Naive thymus-derived CD4-positive, alpha-beta T cell (primary cell): ENCODE measurements around the gene PANX3. TPM values are rescaled to one million over a fixed set of nuclear protein-coding genes. Genes with fewer than 3 reads are reported as not detected.

Experiments
- ATAC-seq: fragments of 150-1000 bp; cut with Tn5 transposase; 2 replicates; pipeline ENCODE4 v1.10.0; 2021; ENCODE audit warnings: mild to moderate bottlenecking, moderate library complexity
- CTCF ChIA-PET: fragments of 350-600 bp; sonication (Branson Sonifier 250); formaldehyde crosslinking; loops from one replicate; lab custom pipeline; 2021; ENCODE audit warnings: antibody characterized with exemption; lab: Charles Lee
- POLR2A ChIA-PET: fragments of 350-600 bp; sonication (Branson Sonifier 250); formaldehyde crosslinking; loops from one replicate; lab custom pipeline; 2021; ENCODE audit warnings: antibody characterized with exemption, inconsistent platforms; lab: Charles Lee
- DNase-seq, 9 donors: peaks; one replicate each; pipeline versions ENCODE4 v3.0.0 to v3.0.0-alpha.2; 2020 to 2022; ENCODE audit warnings: mixed read lengths in 1 of 9
- H3K27ac ChIP-seq: one replicate; pipeline ENCODE4 v1.7.0; 2013; ENCODE audit warnings: mild to moderate bottlenecking, low read depth, low read length, moderate library complexity
- H3K27me3 ChIP-seq, 2 donors: one replicate each; pipeline ENCODE4 v1.7.0; 2013; ENCODE audit warnings: low read length in 2 of 2, mild to moderate bottlenecking in 2 of 2, moderate library complexity in 2 of 2; ENCODE audit not compliant: control insufficient read depth in 2 of 2, insufficient read depth in 2 of 2
- H3K36me3 ChIP-seq, 3 experiments: 1 replicate in 2 of 3; 2 replicates in 1 of 3; pipeline ENCODE4 v1.7.0; 2013; ENCODE audit warnings: low read length in 3 of 3, mild to moderate bottlenecking in 3 of 3, moderate library complexity in 1 of 3; ENCODE audit not compliant: insufficient read depth in 3 of 3, control insufficient read depth in 2 of 3
- H3K4me1 ChIP-seq, 2 donors: one replicate each; pipeline ENCODE4 v1.7.0; 2013; ENCODE audit warnings: low read length in 2 of 2, mild to moderate bottlenecking in 2 of 2, moderate library complexity in 1 of 2; ENCODE audit not compliant: control insufficient read depth in 2 of 2, insufficient read depth in 2 of 2
- H3K4me3 ChIP-seq: 2 replicates; pipeline ENCODE4 v1.7.0; 2013; ENCODE audit warnings: mild to moderate bottlenecking, low read length
- H3K9me3 ChIP-seq, 3 experiments: 1 replicate in 2 of 3; 2 replicates in 1 of 3; pipeline ENCODE4 v1.7.0; 2013; ENCODE audit warnings: low read length in 3 of 3; ENCODE audit not compliant: control insufficient read depth in 2 of 3
- H3K27ac Mint-ChIP-seq, 9 donors: one replicate each; pipeline ENCODE4 v1.8.0; 2020 to 2022; ENCODE audit warnings: mixed read lengths in 9 of 9, mild to moderate bottlenecking in 8 of 9, moderate library complexity in 5 of 9, inconsistent platforms in 2 of 9
- H3K27me3 Mint-ChIP-seq, 5 donors: one replicate each; pipeline ENCODE4 v1.8.0; 2021 to 2022; ENCODE audit warnings: mixed read lengths in 5 of 5, mild to moderate bottlenecking in 1 of 5
- H3K36me3 Mint-ChIP-seq, 5 donors: one replicate each; pipeline ENCODE4 v1.8.0; 2020 to 2022; ENCODE audit warnings: mixed read lengths in 5 of 5, mild to moderate bottlenecking in 3 of 5, inconsistent platforms in 1 of 5
- H3K4me1 Mint-ChIP-seq, 7 donors: one replicate each; pipeline ENCODE4 v1.8.0; 2020 to 2022; ENCODE audit warnings: mixed read lengths in 7 of 7, mild to moderate bottlenecking in 3 of 7, inconsistent platforms in 1 of 7
- H3K4me3 Mint-ChIP-seq, 10 donors: one replicate each; pipeline ENCODE4 v1.8.0; 2020 to 2022; ENCODE audit warnings: mild to moderate bottlenecking in 10 of 10, mixed read lengths in 10 of 10, moderate library complexity in 6 of 10, inconsistent platforms in 2 of 10
- H3K9me3 Mint-ChIP-seq, 11 donors: one replicate each; pipeline ENCODE4 v1.8.0; 2020 to 2022; ENCODE audit warnings: mixed read lengths in 11 of 11, mild to moderate bottlenecking in 4 of 11, inconsistent platforms in 1 of 11, moderate library complexity in 1 of 11
- intact Hi-C, 2 donors: fragments of 100-400 bp; cut with micrococcal nuclease; formaldehyde crosslinking; loops; one replicate each; pipeline ENCODE4 v1.15.1; 2023
- polyA plus RNA-seq, 2 donors: library from polyadenylated mRNA; unstranded; fragments of 300-500 nt; fragmentation: Illumina TruSeq; gene quantifications; one replicate each; pipeline ENCODE4 v1.2.3, GENCODE V29; 2021
- total RNA-seq, 6 experiments: library from RNA in 5 of 6; stranded (reverse) in 5 of 6; gene quantifications; 1 replicate in 5 of 6; 2 replicates in 1 of 6; pipeline ENCODE4 v1.2.3 and lab custom pipeline; 2021 to 2026

Gene PANX3
- total and polyA plus RNA-seq, 7 experiments from 2014 or later, result not detected

DNA sequence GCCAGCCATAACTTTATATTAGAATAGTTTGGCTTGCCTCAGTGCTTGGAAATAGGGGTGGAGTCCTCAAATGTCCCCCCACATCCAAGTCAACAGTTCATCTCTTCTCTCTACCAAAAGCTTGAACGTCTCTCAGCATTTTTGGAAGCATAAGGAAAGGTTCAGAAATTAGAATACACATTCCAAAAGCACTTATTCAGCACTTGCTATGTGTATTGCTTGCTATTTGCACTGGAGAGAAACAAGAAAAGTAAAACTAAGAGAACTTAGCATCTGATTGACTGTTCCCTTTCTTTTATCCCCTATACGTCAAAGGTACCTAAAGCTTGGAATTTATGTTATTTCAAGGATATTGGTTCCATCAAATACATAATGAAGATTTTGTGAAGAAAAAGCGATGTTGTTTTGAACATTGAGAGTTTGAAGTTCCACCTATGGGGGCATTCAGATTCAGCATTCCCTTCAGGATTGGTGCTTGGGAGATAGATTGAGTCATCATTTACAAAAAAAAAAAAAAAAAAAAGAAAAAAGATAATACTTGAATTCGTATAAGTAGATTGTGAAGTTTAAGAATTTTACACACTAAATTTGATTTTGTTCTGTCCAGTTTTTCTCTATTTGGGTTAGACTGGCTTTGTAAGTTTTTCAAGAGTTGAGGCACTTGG is 12.8 kb downstream of the PANX3 start:
- Mint-ChIP-seq H3K27me3 (peaks cover 0 to 19% (median 3%) of the 10 kb centered on the region in 5 donors), H3K27ac (peak overlapping the region; percentile 91 to 100 (median 98)), H3K36me3 (peaks cover 11 to 26% (median 21%) of the 10 kb centered on the region in 5 donors), H3K4me1 (peaks cover 21 to 57% (median 46%) of the 10 kb centered on the region in 7 donors), H3K9me3 (no peaks in the 10 kb centered on the region), H3K4me3 (peak overlapping the region; percentile 89 to 100 (median 98))
- no peaks in the 10 kb centered on the region for H3K27me3 ChIP-seq
- peaks cover 7 to 41% (median 21%) of the 10 kb centered on the region in 3 experiments for H3K36me3 ChIP-seq
- no peak for DNase-seq
- no peak for ATAC-seq
- peak overlapping the region; percentile 91 for H3K27ac ChIP-seq
- peaks cover 7 to 12% of the 10 kb centered on the region in 2 donors for H3K4me1 ChIP-seq
- peak overlapping the region; percentile 75 for H3K4me3 ChIP-seq
- H3K9me3 ChIP-seq, result no peaks in the 10 kb centered on the region
- ChIA-PET CTCF (interaction anchor here (0.9 kb wide), 1 partner anchor 178 kb away, joined by 3 read pairs; no protein-coding TSS in a partner anchor), POLR2A (interaction anchor here (0.9 to 2.6 kb wide), 10 partner anchors 8 to 327 kb away, joined by 3 to 15 read pairs (median 6); partner anchors contain the start of genes MSANTD2, PANX3, SIAE and SPA17)
- intact Hi-C loops, result loop anchor here (2.0 to 10.0 kb wide), 7 partner anchors 123 to 1591 kb away; partner anchors contain the start of genes FAM118B (in 2 of the 2), RPUSD4 (in 2 of the 2), CCDC15 (in 1 of the 2) and CDON (in 1 of the 2)

DNA sequence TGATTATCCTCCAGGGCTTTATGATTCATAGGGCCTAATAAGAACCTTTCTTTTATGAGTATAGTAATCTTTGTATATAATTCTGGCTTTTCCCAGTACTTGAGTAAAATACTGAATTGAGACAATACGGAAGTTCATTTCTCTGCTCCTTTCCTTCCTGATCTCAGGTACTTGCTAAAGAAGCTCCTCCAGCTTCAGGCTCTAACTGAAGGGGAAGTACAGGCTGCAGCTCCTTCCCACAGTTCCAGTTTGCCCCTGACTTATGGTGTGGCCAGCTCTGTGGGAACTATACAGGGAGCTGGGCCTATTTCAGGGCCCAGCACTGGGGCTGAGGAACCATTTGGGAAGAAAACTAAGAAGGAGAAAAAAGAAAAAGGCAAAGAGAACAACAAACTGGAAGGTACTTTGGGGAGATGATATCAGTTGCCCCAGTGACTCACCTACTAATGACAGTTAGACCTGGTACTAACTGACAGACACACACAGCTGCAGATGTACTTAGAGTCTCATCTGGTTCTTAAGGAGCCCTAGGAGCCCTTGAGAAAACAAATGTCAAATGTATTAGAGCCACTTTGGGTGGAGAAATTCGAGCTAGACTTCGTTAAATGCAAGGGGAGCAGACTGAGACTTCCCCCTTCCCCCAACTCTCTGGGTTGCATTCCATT is 14.4 kb downstream of the PANX3 start:
- Mint-ChIP-seq H3K27me3 (peaks cover 0 to 5% (median 0%) of the 10 kb centered on the region in 5 donors), H3K4me3 (peak overlapping the region in 4 of 10 donors; percentile 23 to 100 (median 72)), H3K9me3 (no peaks in the 10 kb centered on the region), H3K27ac (peak overlapping the region in 4 of 9 donors; percentile 36 to 65 (median 43)), H3K36me3 (peaks cover 15 to 33% (median 25%) of the 10 kb centered on the region in 5 donors), H3K4me1 (peaks cover 21 to 57% (median 46%) of the 10 kb centered on the region in 7 donors)
- DNase-seq, result no peak
- Histone ChIP-seq H3K9me3 (no peaks in the 10 kb centered on the region), H3K4me1 (peaks cover 7 to 12% of the 10 kb centered on the region in 2 donors), H3K27ac (no peak overlapping the region), H3K27me3 (no peaks in the 10 kb centered on the region), H3K36me3 (peaks cover 12 to 50% (median 21%) of the 10 kb centered on the region in 3 experiments), H3K4me3 (no peak overlapping the region)
- ChIA-PET CTCF (interaction anchor here (1.2 kb wide), 1 partner anchor 18 kb away, joined by 3 read pairs; no protein-coding TSS in a partner anchor), POLR2A (no interaction called here)
- intact Hi-C loops, result loop anchor here in 1 of 2 donors (10.0 kb wide), 1 partner anchor 1589 kb away; the partner anchor contains the start of genes FAM118B and RPUSD4
- no peak for ATAC-seq

DNA sequence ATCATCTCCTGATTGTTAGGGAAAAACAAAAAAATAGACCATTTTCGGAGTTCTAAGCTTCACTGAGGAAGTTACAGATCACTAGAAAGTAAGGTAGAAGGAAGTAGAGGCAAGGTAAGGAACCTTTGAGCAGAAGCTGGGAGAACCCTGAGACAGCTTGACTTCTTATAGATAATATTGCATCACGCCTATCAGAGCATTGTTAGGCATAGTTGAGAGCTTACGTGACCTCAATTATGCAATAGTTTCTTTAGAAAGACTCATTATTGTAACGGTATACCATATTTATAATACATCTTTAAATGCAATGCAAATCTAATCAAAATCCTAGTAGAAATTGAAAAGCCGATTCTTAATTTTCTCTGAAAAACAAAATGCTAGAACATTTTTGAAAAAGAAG is 16.3 kb downstream of the PANX3 start:
- Mint-ChIP-seq H3K9me3 (no peaks in the 10 kb centered on the region), H3K36me3 (peaks cover 16 to 46% (median 30%) of the 10 kb centered on the region in 5 donors)
- CTCF ChIA-PET, result interaction anchor here (0.7 to 1.2 kb wide), 2 partner anchors 204 to 211 kb away, joined by 3 read pairs; no protein-coding TSS in a partner anchor

DNA sequence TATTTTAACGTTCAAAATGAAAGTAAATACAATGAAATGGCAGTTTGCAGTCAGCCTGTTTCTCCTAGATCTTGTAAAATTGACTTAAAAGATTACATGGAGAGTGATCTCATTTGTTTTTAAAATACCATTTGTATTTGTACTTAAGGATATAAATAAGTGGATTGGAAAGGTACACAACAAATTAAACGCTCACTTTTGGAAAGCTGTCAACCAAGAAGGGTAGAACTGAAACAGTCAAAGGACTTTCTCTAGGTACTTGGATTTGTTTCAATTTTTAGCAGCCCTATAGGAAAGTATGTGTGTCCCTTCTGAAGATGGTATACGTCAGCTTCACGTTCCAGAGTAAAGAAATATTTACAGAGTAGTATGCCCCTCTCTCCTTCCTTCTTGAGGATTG is 18.7 kb downstream of the PANX3 start:
- H3K9me3 Mint-ChIP-seq, result no peaks in the 10 kb centered on the region
- H3K9me3 ChIP-seq, result no peaks in the 10 kb centered on the region
- H3K4me3 ChIP-seq, result no peak overlapping the region
- peaks cover 10 to 26% (median 26%) of the 10 kb centered on the region in 7 donors for H3K4me1 Mint-ChIP-seq
- H3K36me3 Mint-ChIP-seq, result peaks cover 16 to 54% (median 31%) of the 10 kb centered on the region in 5 donors
- intact Hi-C loops, result loop anchor here in 1 of 2 donors (10.0 kb wide), 1 partner anchor 1585 kb away; the partner anchor contains the start of genes FAM118B and RPUSD4
- no peaks in the 10 kb centered on the region for H3K4me1 ChIP-seq
- peak overlapping the region in 1 of 9 donors; percentile 29 for H3K27ac Mint-ChIP-seq
- H3K27ac ChIP-seq, result no peak overlapping the region
- CTCF ChIA-PET, result no interaction called here
- ATAC-seq, result no peak
- H3K27me3 Mint-ChIP-seq, result no peaks in the 10 kb centered on the region
- POLR2A ChIA-PET, result interaction anchor here (3.3 kb wide), 1 partner anchor 8 kb away, joined by 15 read pairs; the partner anchor contains the start of gene TBRG1
- no peak for DNase-seq
- H3K27me3 ChIP-seq, result no peaks in the 10 kb centered on the region
- no peak overlapping the region for H3K4me3 Mint-ChIP-seq
- H3K36me3 ChIP-seq, result peaks cover 17 to 80% (median 30%) of the 10 kb centered on the region in 3 experiments

More for the DNA sequence above, 16.3 kb downstream of the PANX3 start:
- intact Hi-C loops, result loop anchor here in 1 of 2 donors (10.0 kb wide), 1 partner anchor 1587 kb away; the partner anchor contains the start of genes FAM118B and RPUSD4
- Histone ChIP-seq H3K36me3 (peaks cover 12 to 67% (median 30%) of the 10 kb centered on the region in 3 experiments), H3K27ac (no peak overlapping the region), H3K4me3 (no peak overlapping the region), H3K4me1 (peaks cover 7 to 12% of the 10 kb centered on the region in 2 donors), H3K27me3 (no peaks in the 10 kb centered on the region), H3K9me3 (no peaks in the 10 kb centered on the region)
- Mint-ChIP-seq H3K4me3 (no peak overlapping the region), H3K27me3 (no peaks in the 10 kb centered on the region), H3K27ac (peak overlapping the region in 3 of 9 donors; percentile 7 to 48 (median 16)), H3K4me1 (peaks cover 21 to 47% (median 39%) of the 10 kb centered on the region in 7 donors)
- POLR2A ChIA-PET, result interaction anchor here (0.7 kb wide), 1 partner anchor 20 kb away, joined by 3 read pairs; no protein-coding TSS in a partner anchor
- ATAC-seq (no peak), DNase-seq (no peak)

DNA sequence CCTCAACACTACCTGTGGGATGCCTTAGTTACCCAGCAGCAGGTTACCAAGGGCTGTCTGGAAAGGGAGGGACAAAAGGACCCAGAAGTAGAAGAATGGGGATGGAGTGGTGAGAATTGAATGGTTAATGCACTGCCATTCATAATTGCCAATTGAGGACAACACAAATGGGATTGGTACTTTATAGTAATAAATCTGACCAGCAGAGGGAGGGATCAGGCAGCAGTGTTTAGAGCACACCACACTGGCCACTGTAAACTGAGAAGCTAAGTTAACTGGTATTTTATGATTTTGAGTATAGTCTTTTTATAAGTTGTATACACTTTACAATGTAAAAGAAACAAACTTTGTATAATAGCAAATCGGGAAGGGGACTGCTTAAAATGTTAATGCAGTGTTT is 22.1 kb downstream of the PANX3 start:
- H3K9me3 Mint-ChIP-seq, result no peaks in the 10 kb centered on the region
- no peak overlapping the region for H3K4me3 Mint-ChIP-seq
- DNase-seq (no peak), ATAC-seq (peak; percentile 41)
- H3K36me3 Mint-ChIP-seq, result peaks cover 6 to 45% (median 20%) of the 10 kb centered on the region in 5 donors
- H3K4me1 Mint-ChIP-seq, result peaks cover 0 to 6% (median 3%) of the 10 kb centered on the region in 7 donors
- Histone ChIP-seq H3K27ac (no peak overlapping the region), H3K4me3 (no peak overlapping the region), H3K36me3 (peaks cover 10 to 81% (median 11%) of the 10 kb centered on the region in 3 experiments), H3K27me3 (no peaks in the 10 kb centered on the region), H3K9me3 (no peaks in the 10 kb centered on the region), H3K4me1 (no peaks in the 10 kb centered on the region)
- POLR2A ChIA-PET, result interaction anchor here (3.3 kb wide), 1 partner anchor 11 kb away, joined by 15 read pairs; the partner anchor contains the start of gene TBRG1
- H3K27ac Mint-ChIP-seq, result peak overlapping the region in 1 of 9 donors; percentile 70
- CTCF ChIA-PET, result no interaction called here
- H3K27me3 Mint-ChIP-seq, result no peaks in the 10 kb centered on the region
- intact Hi-C loops, result no loop called here

DNA sequence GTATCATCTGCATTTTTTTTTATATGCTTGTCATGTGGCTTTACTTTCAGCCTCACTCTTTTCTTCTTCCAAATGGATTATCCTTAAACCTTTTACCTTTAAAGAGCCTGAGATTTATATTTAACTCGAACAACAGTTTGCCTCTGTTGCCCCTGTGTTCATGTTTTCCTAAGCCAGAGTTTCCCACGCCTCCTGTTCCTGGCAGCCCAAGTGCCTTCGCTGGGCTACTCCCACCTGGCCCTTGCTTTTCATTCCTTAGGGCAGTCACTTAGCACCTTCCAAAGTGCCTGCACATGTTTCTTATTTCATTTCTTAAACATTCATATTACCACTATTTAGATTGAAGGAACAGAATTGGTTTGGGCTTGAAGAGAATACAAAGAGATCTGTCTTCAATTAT is 24.7 kb downstream of the PANX3 start:
- intact Hi-C loops, result no loop called here
- no peaks in the 10 kb centered on the region for H3K9me3 Mint-ChIP-seq
- peaks cover 0 to 30% (median 10%) of the 10 kb centered on the region in 5 donors for H3K36me3 Mint-ChIP-seq
- no peak overlapping the region for H3K27ac ChIP-seq
- H3K27ac Mint-ChIP-seq, result peak overlapping the region in 5 of 9 donors; percentile 12 to 33 (median 15)
- peaks cover 5 to 75% (median 8%) of the 10 kb centered on the region in 3 experiments for H3K36me3 ChIP-seq
- DNase-seq (no peak), ATAC-seq (no peak)
- H3K4me3 Mint-ChIP-seq, result no peak overlapping the region
- no peaks in the 10 kb centered on the region for H3K9me3 ChIP-seq
- H3K27me3 Mint-ChIP-seq, result no peaks in the 10 kb centered on the region
- no peak overlapping the region for H3K4me3 ChIP-seq
- H3K27me3 ChIP-seq, result no peaks in the 10 kb centered on the region
- H3K4me1 Mint-ChIP-seq, result peaks cover 0 to under 1% (median 0%) of the 10 kb centered on the region in 7 donors
- no peaks in the 10 kb centered on the region for H3K4me1 ChIP-seq
- ChIA-PET CTCF (interaction anchor here (0.7 kb wide), 1 partner anchor 40 kb away, joined by 4 read pairs; no protein-coding TSS in a partner anchor), POLR2A (no interaction called here)
